T follicular helper cell (primary cell): ENCODE measurements around the gene HECW1.

ENCODE experiments used
- DNase-seq: peaks from one replicate; pipeline ENCODE4 v3.0.0-alpha.2; 2020; ENCODE audit warnings: low read depth

The HECW1 gene

DNA sequence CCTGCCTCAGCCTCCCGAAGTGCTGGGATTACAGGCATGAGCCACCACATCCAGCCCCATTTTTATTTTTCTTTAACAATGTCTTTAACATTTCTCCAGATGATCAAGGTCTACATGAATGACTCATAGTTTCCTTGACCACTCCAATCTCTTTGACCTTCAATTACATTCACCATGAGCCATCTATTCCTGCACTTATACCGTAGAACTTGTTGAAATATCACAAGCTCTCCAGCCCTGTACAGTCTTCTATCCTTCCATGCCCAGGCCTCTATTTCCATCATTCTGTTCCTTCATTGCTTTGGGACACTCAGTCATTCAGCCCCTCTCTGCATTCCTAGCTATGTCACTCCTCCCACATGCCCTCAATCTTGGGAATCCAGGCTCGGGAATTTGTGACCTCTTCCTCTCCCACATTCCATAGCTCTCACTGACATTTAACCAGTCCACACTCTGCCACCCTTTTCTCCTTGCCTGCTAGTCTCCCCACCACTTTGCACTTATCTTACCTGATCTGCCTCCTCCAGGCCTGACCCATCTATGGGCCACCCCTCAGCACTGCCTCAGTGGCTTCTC is 318.7 kb downstream of the HECW1 start:
- no peak for DNase-seq

DNA sequence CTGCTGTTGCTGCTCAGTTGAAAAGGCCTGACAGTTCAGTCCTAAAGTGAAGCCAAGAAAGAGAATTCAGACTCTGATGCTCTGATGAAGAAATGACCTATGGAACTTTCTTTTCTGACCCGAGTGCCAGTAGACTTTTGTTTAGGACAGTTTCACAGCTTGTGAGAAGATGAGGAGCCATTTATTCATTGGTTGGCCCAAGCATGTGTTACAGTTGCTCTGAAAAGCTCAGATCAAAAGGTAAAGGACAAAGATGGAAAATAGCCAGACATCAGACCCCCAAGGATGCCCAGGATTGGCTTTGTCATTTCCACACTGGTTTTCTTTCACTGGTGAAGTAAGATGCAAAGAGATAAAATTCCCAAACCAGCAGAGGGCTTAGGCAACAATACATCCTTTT is 321.2 kb downstream of the HECW1 start:
- DNase-seq, result no peak

DNA sequence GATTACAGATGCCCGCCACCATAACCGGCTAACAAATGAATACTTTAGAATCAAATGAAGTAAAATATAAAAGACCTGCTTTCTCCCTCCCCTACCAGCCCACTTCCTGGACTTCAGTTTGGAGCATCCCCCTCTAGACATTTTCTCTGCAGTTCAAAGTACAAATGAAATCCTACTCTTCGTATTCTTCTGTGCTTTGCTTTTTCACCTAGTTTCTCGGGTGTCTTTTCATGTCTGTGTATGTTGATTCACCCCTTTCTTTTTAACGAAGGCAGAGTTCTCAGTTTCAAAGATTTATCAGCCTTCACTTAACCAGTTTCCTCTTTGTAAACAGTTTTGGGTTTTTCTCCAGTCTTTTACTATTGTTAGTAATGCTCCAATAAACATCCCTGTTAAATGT is 324.6 kb downstream of the HECW1 start:
- no peak for DNase-seq

DNA sequence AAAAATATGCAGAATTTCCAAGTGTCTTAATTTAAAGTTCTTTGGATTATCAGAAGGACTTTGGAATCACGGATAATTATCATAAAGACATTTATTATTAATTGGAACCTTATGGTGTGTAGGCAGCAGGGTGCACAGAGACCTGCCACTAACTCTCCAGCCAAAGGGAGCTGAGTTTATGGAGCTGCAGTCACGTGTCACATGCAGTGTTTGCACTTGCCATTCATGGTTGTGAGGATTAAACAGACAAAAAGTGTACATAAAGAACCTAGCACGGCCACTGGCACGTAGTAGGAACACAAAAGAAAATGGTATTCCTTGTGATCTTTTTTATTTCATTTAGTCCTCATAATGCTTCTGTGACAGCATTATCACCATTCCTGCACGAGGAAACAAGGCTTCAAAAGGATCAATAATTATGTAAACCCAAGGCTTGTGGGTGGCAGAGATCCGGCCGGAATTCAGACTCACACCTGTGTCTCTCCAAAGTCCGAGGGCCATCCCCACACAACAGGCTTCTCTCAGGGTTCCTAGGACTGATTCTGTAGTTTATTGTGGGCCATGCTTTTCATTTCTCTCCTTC is 326.5 kb downstream of the HECW1 start:
- DNase-seq, result no peak

DNA sequence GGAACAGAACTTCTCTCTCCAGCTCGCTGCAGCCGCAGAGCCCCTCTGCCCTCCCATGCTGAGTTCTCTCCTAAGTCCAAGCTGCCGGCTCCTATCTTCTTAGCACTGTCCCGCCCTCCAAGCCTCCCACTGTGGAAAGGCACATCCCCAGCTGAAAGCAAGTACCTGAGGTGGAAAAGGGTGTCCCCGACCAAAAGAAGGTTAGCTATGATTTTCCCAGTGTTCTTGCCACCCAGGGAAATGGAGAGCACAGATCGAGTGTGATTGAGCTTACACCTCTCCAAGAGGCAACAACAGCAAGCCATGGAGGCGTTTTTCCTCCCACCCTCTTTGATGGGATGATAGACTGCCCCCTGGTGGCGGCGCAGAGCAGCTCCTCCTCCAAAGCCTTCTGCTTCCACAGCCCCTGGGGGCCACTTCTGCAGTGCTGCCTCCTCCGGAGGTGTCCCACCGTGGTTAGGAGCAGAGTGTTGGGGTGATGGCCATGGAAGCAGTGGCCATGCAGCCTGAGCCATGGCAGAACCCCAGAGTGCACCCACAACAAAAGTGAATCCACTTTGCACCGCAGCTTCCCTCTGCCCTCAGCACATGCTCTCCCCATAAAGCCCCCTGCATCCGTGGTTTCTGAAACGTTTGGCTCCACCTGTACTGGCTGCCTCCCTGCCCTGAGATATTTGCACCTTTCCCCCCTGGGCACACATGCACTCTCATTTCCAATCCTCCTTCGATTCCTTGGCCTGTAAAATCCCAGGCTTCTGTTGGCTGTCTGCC is 327.4 kb downstream of the HECW1 start:
- peak; percentile 10 for DNase-seq

DNA sequence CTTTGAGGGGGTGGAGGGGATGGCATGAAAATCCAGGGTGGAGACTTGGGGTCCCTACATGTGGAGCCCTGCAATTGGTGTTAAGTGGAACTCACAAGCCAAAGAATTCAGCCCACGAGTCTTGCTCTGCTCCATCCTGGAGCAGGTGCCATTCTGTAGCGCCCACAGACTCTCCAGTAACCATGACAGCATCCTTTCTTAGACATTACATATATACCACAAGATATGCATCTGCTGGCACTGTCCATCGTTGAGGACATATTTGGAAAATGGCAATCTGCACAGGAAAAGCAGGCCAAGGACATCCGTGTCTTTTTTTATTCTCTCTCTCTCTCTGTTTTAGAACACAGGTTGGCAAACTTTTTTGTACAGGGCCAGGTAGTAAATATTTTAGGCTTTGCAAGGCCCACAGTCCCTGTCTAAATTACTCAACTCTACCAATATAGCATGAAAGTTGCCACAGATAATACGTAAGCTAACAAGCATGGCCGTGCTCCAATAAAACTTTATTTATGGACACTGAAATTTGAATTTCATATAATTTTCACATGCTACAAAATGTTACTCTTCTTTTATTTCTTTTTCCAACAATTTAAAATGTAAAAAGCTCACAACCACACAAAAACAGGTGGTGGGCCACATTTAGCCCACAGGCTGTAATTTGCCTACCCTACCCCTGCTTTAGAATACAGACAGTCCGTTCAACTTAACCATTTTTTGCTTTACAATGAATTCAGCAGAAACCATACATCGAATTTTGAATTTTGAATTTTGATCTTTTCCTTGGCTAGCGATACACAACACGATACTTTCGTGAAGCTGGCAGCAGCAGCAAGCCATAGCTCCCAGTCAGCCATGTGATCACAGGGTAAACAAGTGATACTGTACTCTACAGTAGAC is 329.0 kb downstream of the HECW1 start:
- no peak for DNase-seq

DNA sequence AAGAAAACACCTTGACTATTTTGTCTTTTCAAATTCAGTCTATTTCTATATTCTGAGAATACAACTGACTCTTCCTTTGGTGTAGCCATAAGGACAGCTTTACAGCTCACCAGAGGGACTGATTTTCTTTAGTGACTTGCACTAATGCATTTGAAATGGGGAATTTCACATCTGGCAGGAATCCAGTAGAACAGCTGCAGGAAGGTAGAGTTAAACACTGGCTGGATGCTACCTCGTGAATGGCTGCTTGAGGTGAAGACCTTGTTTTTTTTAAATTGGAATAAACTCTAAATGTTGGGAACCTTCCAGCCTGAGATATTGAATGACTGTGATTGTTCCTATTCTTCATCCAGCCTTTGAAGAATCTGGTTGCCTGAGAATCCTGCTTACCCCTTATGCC is 330.9 kb downstream of the HECW1 start:
- DNase-seq, result no peak

DNA sequence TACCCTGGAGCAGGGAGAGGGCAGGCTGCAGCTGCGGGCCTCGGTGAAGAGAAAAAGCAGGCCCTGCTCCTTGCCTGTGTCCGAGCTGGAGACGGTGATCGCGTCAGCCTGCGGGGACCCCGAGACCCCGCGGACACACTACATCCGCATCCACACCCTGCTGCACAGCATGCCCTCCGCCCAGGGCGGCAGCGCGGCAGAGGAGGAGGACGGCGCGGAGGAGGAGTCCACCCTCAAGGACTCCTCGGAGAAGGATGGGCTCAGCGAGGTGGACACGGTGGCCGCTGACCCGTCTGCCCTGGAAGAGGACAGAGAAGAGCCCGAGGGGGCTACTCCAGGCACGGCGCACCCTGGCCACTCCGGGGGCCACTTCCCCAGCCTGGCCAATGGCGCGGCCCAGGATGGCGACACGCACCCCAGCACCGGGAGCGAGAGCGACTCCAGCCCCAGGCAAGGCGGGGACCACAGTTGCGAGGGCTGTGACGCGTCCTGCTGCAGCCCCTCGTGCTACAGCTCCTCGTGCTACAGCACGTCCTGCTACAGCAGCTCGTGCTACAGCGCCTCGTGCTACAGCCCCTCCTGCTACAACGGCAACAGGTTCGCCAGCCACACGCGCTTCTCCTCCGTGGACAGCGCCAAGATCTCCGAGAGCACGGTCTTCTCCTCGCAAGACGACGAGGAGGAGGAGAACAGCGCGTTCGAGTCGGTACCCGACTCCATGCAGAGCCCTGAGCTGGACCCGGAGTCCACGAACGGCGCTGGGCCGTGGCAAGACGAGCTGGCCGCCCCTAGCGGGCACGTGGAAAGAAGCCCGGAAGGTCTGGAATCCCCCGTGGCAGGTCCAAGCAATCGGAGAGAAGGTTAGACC is 332.5 kb downstream of the HECW1 start:
- no peak for DNase-seq

DNA sequence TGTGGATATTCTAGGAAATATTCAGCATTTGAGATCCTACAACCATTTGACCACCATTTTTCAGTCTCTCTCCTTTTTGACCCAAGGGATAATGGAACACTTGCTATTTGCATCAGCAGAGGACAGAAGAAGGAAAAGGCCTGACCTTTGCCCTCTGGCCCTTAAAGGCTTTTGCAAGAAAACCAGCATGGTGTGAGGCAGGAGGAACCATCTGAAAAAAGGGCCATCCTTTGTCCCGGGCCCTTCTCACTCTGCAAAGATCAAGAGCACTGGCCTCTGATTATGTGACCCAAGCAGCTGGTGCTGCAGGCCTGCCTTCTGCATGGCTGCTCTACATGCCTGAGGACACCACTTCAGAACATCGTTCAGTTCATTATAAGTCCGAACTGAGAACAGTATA is 337.1 kb downstream of the HECW1 start:
- DNase-seq, result no peak

DNA sequence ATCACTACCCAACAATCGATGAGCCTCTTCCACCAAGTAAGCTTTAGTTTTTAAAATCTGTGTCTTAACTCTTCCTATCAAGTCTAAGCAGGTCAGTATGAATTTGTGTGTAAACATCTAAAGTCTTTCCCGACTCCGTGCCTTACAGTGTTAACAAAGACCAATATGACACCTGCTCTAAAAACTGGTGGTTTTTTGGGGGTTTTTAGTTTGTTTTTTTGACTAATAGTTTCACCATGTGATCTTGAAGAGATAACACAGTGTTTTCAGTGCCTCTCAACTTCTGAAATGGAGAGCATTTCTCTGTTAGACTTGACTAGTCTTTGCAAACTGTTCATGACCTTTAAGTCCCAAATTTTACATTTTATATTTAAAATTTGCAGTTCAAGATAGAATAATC is 338.4 kb downstream of the HECW1 start:
- DNase-seq, result no peak

DNA sequence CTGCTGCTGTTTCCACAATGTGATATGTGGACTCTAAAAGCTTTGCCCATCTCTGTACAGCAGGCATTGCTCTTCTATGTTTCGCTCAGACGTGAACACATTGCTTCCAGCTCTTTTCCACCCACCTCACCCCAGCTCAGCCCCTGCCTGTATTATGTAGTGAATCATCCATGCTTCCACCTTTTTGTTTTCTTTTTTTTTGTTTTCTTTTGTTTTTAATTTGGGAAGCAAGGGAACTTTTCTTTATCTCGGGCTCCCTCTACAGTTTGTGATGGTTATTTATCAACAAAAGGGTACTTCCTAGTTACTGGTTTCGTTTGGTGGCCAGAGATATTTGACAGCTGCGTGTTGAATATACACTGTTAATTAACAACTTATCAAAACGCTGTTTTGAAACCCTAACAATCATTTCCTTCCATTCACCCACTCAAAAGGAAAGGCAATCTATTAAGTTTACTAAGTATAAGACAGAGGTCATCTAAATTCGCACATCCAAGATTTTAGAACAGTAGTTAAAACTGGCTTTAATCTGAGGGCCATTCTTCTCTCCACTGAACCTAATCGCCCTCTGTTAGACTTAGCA is 342.6 kb downstream of the HECW1 start:
- DNase-seq, result no peak

DNA sequence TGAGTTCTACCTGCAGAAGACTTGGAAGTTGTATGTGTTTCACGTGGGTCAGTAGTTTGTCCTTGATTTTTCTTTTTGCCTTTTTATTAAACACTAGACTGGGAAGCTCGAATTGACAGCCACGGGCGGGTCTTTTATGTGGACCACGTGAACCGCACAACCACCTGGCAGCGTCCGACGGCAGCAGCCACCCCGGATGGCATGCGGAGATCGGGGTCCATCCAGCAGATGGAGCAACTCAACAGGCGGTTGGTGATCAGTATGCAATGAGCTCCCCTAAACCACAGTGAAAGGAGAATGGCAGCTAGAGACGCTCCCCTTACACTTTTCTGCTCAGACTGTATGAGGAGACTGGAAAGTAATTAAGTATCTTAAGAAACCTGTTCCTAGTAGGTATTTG is 343.8 kb downstream of the HECW1 start:
- DNase-seq, result no peak

DNA sequence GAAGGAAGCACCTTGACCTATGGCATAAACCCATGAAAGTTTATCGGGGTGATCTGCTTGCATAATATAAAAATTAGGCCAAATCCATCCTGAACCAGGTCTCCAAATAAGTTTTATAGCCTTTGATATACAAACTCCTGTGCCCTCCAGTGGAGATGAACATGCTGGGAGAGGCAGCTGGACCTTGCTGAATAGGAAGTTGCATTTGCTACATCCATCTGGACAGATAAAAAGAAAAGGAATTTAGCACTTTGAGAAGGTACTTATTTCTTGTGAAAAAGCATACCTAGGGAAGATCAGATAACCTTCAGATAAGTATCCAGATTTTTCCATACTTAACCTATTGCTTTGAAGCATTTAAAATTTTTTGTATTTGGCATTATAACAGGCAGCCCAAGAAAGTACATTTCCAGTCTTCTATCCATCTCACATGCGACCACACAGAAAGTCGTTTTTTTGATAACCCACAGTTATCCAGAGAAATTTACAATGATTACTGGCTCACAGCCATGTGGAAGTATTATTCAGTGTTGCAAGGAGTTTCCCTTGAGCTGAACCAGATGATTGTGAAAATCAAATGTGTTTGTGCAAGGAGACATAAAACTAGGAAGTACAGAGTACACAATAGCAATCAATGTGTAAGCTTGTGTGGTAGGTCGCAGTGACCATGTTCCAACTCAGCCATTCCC is 346.0 kb downstream of the HECW1 start:
- no peak for DNase-seq

DNA sequence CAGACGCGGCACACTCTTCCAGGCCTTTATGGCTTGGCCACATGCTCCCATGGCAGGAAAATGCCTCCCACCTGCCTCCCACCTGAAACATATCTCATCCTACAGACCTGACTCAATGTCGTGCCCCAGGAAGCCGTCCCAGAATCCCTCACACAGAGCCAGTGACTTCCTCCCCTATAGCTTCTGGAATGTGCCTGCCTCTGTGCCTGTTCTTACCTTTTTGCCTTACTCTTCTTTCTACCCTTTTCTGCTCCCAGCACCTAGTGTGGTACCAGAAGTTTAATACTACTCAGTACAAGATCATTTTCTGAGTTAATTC is 346.5 kb downstream of the HECW1 start:
- DNase-seq, result no peak

DNA sequence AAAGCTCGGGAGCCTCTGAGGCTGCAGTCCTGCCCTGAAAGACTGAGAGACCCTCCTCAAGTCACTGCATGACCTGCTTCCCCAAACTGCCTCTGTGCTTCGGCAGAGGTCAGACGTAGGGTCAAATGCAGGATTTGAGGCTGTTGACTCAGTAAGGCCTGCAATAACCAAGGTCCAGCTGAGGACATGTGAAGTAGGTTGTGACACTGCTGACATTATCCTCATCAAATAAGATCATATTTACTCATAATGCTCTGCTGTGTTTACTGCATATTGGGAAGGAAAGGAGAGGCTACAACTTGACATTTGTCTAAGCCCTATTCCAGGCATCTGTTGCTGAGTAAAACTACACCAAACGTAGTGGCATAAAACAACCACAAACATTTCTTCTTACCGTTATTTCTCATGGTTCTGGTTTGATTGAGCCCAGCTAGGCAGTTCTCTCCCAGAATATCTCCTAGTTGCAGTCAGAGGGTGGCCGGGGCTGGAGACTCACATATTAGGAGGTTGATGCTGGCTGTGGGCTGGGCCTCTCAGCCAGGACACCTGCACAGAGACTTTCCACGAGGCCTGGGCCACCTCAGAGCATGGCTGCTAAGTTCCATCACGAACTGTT is 348.4 kb downstream of the HECW1 start:
- DNase-seq, result no peak

DNA sequence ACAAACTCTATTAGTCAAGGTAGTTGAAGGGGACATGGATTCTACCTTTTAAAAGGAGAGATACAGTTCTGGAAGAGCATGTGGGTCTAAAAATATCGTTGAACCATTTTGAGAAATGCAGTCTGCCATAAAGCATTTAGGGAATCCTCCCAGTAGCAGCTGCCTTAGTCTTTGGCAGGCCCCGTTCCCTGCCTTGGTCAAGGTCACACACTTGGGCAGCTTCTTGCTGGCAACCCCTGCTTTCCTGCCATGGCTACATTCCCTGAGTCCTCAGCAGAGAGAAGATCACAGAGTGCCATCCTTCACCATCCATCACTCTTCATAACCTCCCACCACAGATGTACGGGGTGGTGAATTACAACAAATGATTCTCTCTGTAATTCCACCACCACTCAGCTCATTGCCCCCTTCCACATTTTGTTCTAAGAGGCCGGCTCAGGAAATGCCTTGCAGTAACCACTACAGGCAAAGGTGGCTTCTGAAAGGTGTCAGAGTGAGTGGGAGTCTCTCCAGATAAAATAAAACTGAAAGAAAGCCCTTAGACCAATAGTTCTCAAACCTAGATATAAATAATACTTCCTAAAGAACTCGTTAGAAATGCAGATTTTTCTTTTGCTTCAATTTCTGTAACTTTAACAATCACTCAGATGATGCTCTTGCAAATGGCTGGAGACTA is 349.0 kb downstream of the HECW1 start:
- no peak for DNase-seq

DNA sequence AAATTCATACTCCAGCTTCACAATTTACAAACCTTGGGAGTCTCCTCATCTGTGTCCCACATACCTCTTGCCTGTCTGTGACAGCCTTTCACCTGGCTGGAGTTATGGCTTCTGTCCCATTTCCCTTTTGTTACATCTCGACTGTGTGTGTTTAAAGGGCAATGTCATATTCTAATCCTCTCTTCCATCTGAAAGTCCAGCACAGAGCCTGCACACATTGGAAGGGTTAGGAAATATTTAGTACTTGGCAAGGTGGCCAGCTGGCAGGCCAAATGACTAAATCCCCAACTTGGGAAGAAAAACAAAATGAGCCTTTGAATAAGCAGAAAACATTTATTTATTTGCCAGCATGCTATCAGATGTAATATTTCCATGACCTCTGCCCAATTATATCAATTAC is 350.4 kb downstream of the HECW1 start:
- DNase-seq, result no peak

DNA sequence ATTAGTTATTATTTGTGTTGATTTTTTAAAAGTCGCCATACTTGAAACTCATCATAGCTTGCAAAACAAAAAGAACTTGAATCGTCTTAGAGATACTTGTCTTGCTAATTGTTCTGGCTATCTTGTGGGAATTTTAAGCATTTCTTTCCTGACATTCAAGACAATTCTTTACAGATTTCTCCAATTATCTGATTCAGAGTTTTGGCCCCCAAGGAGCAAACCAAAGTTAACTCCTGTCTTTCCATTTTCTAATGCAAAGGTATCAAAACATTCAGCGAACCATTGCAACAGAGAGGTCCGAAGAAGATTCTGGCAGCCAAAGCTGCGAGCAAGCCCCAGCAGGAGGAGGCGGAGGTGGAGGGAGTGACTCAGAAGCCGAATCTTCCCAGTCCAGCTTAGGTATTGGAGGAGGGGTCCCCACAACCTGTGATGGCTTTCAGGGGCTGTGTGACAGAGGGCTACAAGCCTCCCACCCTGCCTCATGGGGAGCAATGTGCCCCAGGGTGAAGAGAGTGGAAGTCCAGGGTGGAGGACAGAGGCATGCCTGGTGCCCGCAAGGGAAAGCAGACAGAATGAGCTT is 351.0 kb downstream of the HECW1 start:
- DNase-seq, result no peak
